HepG2 (cell line): ENCODE measurements around the gene TAS1R3. TPM values are rescaled to one million over a fixed set of nuclear protein-coding genes. Genes with fewer than 3 reads are reported as not detected.
A peak's percentile ranks its signal among the peaks of the same experiment; 100 is the strongest.

Experiments used
- AFF4 ChIP-seq: sonication (generic); formaldehyde crosslinking; IDR thresholded peaks from 2 replicates; pipeline ENCODE4 v1.4.0; 2020; ENCODE audit warnings: missing genetic modification reagents
- ARID2 ChIP-seq: sonication (generic); formaldehyde crosslinking; IDR thresholded peaks from 2 replicates; pipeline ENCODE4 v1.8.1; 2022; ENCODE audit warnings: mild to moderate bottlenecking, missing genetic modification reagents, borderline replicate concordance
- GPN1 ChIP-seq: sonication (generic); formaldehyde crosslinking; IDR thresholded peaks from 2 replicates; pipeline ENCODE4 v1.5.1; 2020; ENCODE audit warnings: missing genetic modification reagents, borderline replicate concordance
- IKZF4 ChIP-seq: sonication (generic); formaldehyde crosslinking; IDR thresholded peaks from 2 replicates; pipeline ENCODE4 v1.5.1; 2020; ENCODE audit warnings: borderline replicate concordance, mild to moderate bottlenecking, low read depth, missing genetic modification reagents; ENCODE audit errors: not compliant biosample characterization
- MTERF4 ChIP-seq: sonication (generic); formaldehyde crosslinking; IDR thresholded peaks from 2 replicates; pipeline ENCODE4 v1.8.0; 2023; ENCODE audit warnings: mild to moderate bottlenecking, missing genetic modification reagents
- NONO ChIP-seq, 2 experiments: fragments of 450-650 bp in 1 of 2; sonication (generic) in 1 of 2; formaldehyde crosslinking in 1 of 2; IDR thresholded peaks in 1 of 2; conservative IDR thresholded peaks in 1 of 2; 2 replicates each; pipeline versions ENCODE4 v1.6.1 to v1.8.0; 2017 to 2022; ENCODE audit warnings: mild to moderate bottlenecking in 1 of 2, missing genetic modification reagents in 1 of 2, moderate library complexity in 1 of 2
- RARA ChIP-seq: IDR thresholded peaks from 2 replicates; pipeline ENCODE4 v1.6.1; 2016; ENCODE audit warnings: missing genetic modification reagents, missing compliant biosample characterization
- SIN3A ChIP-seq: IDR thresholded peaks from 2 replicates; pipeline ENCODE4 v1.6.1; 2011; ENCODE audit warnings: low read depth, mild to moderate bottlenecking, control low read depth, low read length, borderline replicate concordance
- SP4 ChIP-seq: sonication (generic); formaldehyde crosslinking; IDR thresholded peaks from 2 replicates; pipeline ENCODE4 v1.8.1; 2023; ENCODE audit warnings: mild to moderate bottlenecking, missing genetic modification reagents
- U2AF2 ChIP-seq: fragments of 200-400 bp; formaldehyde crosslinking; IDR thresholded peaks from 2 replicates; pipeline ENCODE4 v1.6.1; 2017; ENCODE audit warnings: low read depth, mild to moderate bottlenecking, low read length
- ZBTB7B ChIP-seq: sonication (generic); formaldehyde crosslinking; IDR thresholded peaks from 2 replicates; pipeline ENCODE4 v1.4.0; 2020; ENCODE audit warnings: missing genetic modification reagents
- ZFP36L1 ChIP-seq: sonication (generic); formaldehyde crosslinking; IDR thresholded peaks from 2 replicates; pipeline ENCODE4 v1.8.0; 2022; ENCODE audit warnings: mild to moderate bottlenecking, missing genetic modification reagents, moderate library complexity
- ZNF253 ChIP-seq: sonication (generic); formaldehyde crosslinking; IDR thresholded peaks from 2 replicates; pipeline ENCODE4 v1.8.0; 2022; ENCODE audit warnings: mild to moderate bottlenecking, missing genetic modification reagents, borderline replicate concordance
- ZNF264 ChIP-seq: sonication (generic); formaldehyde crosslinking; IDR thresholded peaks from 2 replicates; pipeline ENCODE4 v1.4.0; 2020; ENCODE audit warnings: missing genetic modification reagents
- ZNF33A ChIP-seq: sonication (generic); formaldehyde crosslinking; IDR thresholded peaks from 2 replicates; pipeline ENCODE4 v1.5.1; 2020; ENCODE audit warnings: missing genetic modification reagents, mild to moderate bottlenecking, moderate library complexity, borderline replicate concordance
- ZNF382 ChIP-seq: sonication (generic); formaldehyde crosslinking; IDR thresholded peaks from 2 replicates; pipeline ENCODE4 v1.5.0; 2020; ENCODE audit warnings: missing genetic modification reagents, mild to moderate bottlenecking, borderline replicate concordance
- ZNF44 ChIP-seq: sonication (generic); formaldehyde crosslinking; IDR thresholded peaks from 2 replicates; pipeline ENCODE4 v1.5.1; 2020; ENCODE audit warnings: mild to moderate bottlenecking, missing genetic modification reagents
- ZNF530 ChIP-seq: sonication (generic); formaldehyde crosslinking; IDR thresholded peaks from 2 replicates; pipeline ENCODE4 v1.5.0; 2020; ENCODE audit warnings: low read depth, mild to moderate bottlenecking, missing genetic modification reagents
- ZNF644 ChIP-seq: IDR thresholded peaks from 2 replicates; pipeline ENCODE4 v1.6.1; 2016; ENCODE audit warnings: low read depth
- ZNF687 ChIP-seq: sonication (generic); formaldehyde crosslinking; IDR thresholded peaks from 2 replicates; pipeline ENCODE4 v1.5.1; 2020; ENCODE audit warnings: mild to moderate bottlenecking, missing genetic modification reagents, moderate library complexity
- ZNF879 ChIP-seq: sonication (generic); formaldehyde crosslinking; IDR thresholded peaks from 2 replicates; pipeline ENCODE4 v1.8.1; 2023; ENCODE audit warnings: missing genetic modification reagents
- polyA plus RNA-seq, 8 experiments: library from polyadenylated mRNA; depleted of rRNA in 3 of 8; stranded (reverse) in 7 of 8; unstranded in 1 of 8; fragments of >200 nt; fragmentation: Illumina TruSeq in 4 of 8; extraction: Trizol in 4 of 8; gene quantifications; 2 replicates each; pipeline versions ENCODE4 v1.2.1 to v1.2.3, GENCODE V29; 2011 to 2016; ENCODE audit warnings: low read depth in 4 of 8, missing spikeins in 1 of 8, mixed read lengths in 1 of 8; ENCODE audit not compliant: insufficient read depth in 1 of 8
- total RNA-seq, 5 experiments: library from RNA; depleted of rRNA; stranded (reverse); fragments of >200 nt; fragmentation: Illumina TruSeq; extraction: Trizol; gene quantifications; 2 replicates each; pipeline ENCODE4 v1.2.3, GENCODE V29; 2016; ENCODE audit warnings: low read depth in 1 of 5

TAS1R3 gene
- total and polyA plus RNA-seq, 2 of the 13 experiments (the other 11 are each of a cell fraction or from before 2014, with no cell fraction given): 0.13 to 0.15 TPM

- TF ChIP-seq ZNF687 (peak; percentile 88), ARID2 (CRISPR knock-in tag) (no peak), SIN3A (peak; percentile 11; the same call in 1 of the 2 replicates), NONO (IDR thresholded peaks at IDR 0.05) (no peak), NONO (CRISPR knock-in tag; conservative IDR thresholded peaks at IDR 0.05) (peak; percentile 49; the same call in 1 of the 2 replicates), MTERF4 (CRISPR knock-in tag) (peak; percentile 66; the same call in 1 of the 2 replicates), RARA (CRISPR knock-in tag) (0 out of 2 replicates have a peak, but pooled peaks have one; percentile 16), U2AF2 (no peak), ZNF44 (CRISPR knock-in tag) (no peak), ZNF264 (CRISPR knock-in tag) (no peak), ZNF879 (CRISPR knock-in tag) (no peak), ZFP36L1 (CRISPR knock-in tag) (no peak), ZNF530 (CRISPR knock-in tag) (no peak), ZNF644 (CRISPR knock-in tag) (no peak), IKZF4 (CRISPR knock-in tag) (no peak), SP4 (no peak; the same call in 1 of the 2 replicates), ZNF253 (CRISPR knock-in tag) (no peak), AFF4 (CRISPR knock-in tag) (no peak), GPN1 (CRISPR knock-in tag) (no peak), ZNF33A (CRISPR knock-in tag) (no peak), ZBTB7B (CRISPR knock-in tag) (peak; percentile 72), ZNF382 (CRISPR knock-in tag) (no peak)
Measured at GRCh38 chr1:1347663-1348419, 16.8 kb downstream of the TAS1R3 start (continued).
